HepG2 (cell line): ENCODE results near the gene NFYB. TPM values are rescaled to one million over a fixed set of nuclear protein-coding genes. Genes with fewer than 3 reads are reported as not detected.

ENCODE experiments used
- ATAD3A ChIP-seq: sonication (generic); formaldehyde crosslinking; IDR thresholded peaks from 2 replicates; pipeline ENCODE4 v1.4.0; 2020; ENCODE audit warnings: missing genetic modification reagents
- DBP ChIP-seq: sonication (generic); formaldehyde crosslinking; IDR thresholded peaks from 2 replicates; pipeline ENCODE4 v1.4.0; 2020; ENCODE audit warnings: missing genetic modification reagents; ENCODE audit errors: not compliant biosample characterization
- GABPB1 ChIP-seq: IDR thresholded peaks from 2 replicates; pipeline ENCODE4 v1.6.1; 2016; ENCODE audit warnings: mild to moderate bottlenecking, missing genetic modification reagents, moderate library complexity, missing compliant biosample characterization
- GMEB2 ChIP-seq: IDR thresholded peaks from 2 replicates; pipeline ENCODE4 v1.6.1; 2016; ENCODE audit warnings: missing biosample characterization, missing genetic modification reagents, low read depth
- HMGXB3 ChIP-seq: sonication (generic); formaldehyde crosslinking; IDR thresholded peaks from 2 replicates; pipeline ENCODE4 v1.4.0; 2020; ENCODE audit warnings: missing genetic modification reagents, borderline replicate concordance
- MED1 ChIP-seq: sonication (generic); formaldehyde crosslinking; IDR thresholded peaks from 2 replicates; pipeline ENCODE4 v1.4.0; 2020; ENCODE audit warnings: missing genetic modification reagents
- RFX5 ChIP-seq: IDR thresholded peaks from 2 replicates; pipeline ENCODE4 v1.6.1; 2011; ENCODE audit warnings: low read depth, low read length, improper control_type of control experiment
- RNF2 ChIP-seq: fragments of 450-650 bp; conservative IDR thresholded peaks from 2 replicates; pipeline ENCODE4 v1.6.1; 2016; ENCODE audit warnings: low read depth
- RORA ChIP-seq: sonication (generic); formaldehyde crosslinking; IDR thresholded peaks from 2 replicates; pipeline ENCODE4 v1.5.0; 2020; ENCODE audit warnings: mild to moderate bottlenecking, missing genetic modification reagents, moderate library complexity
- TERF1 ChIP-seq: sonication (generic); formaldehyde crosslinking; IDR thresholded peaks from 2 replicates; pipeline ENCODE4 v1.8.0; 2022; ENCODE audit warnings: mild to moderate bottlenecking, missing genetic modification reagents, moderate library complexity
- ZNF160 ChIP-seq: sonication (generic); formaldehyde crosslinking; IDR thresholded peaks from 2 replicates; pipeline ENCODE4 v1.8.0; 2022; ENCODE audit warnings: mild to moderate bottlenecking, inconsistent platforms, missing genetic modification reagents
- ZNF263 ChIP-seq: sonication (generic); formaldehyde crosslinking; IDR thresholded peaks from 2 replicates; pipeline ENCODE4 v1.4.0; 2020; ENCODE audit warnings: missing genetic modification reagents
- ZNF317 ChIP-seq: sonication (generic); formaldehyde crosslinking; IDR thresholded peaks from 2 replicates; pipeline ENCODE4 v1.5.0; 2020; ENCODE audit warnings: mild to moderate bottlenecking, missing genetic modification reagents
- ZNF432 ChIP-seq: sonication (generic); formaldehyde crosslinking; IDR thresholded peaks from 2 replicates; pipeline ENCODE4 v1.5.0; 2020; ENCODE audit warnings: missing genetic modification reagents, mild to moderate bottlenecking, borderline replicate concordance
- ZNF772 ChIP-seq: sonication (generic); formaldehyde crosslinking; IDR thresholded peaks from 2 replicates; pipeline ENCODE4 v1.5.0; 2020; ENCODE audit warnings: mild to moderate bottlenecking, missing genetic modification reagents
- ZNF841 ChIP-seq: sonication (generic); formaldehyde crosslinking; IDR thresholded peaks from 2 replicates; pipeline ENCODE4 v1.8.1; 2023; ENCODE audit warnings: missing genetic modification reagents, borderline replicate concordance
- polyA plus RNA-seq, 8 experiments: library from polyadenylated mRNA; depleted of rRNA in 3 of 8; stranded (reverse) in 7 of 8; unstranded in 1 of 8; fragments of >200 nt; fragmentation: Illumina TruSeq in 4 of 8; extraction: Trizol in 4 of 8; gene quantifications; 2 replicates each; pipeline versions ENCODE4 v1.2.1 to v1.2.3, GENCODE V29; 2011 to 2016; ENCODE audit warnings: low read depth in 4 of 8, missing spikeins in 1 of 8, mixed read lengths in 1 of 8; ENCODE audit not compliant: insufficient read depth in 1 of 8
- total RNA-seq, 5 experiments: library from RNA; depleted of rRNA; stranded (reverse); fragments of >200 nt; fragmentation: Illumina TruSeq; extraction: Trizol; gene quantifications; 2 replicates each; pipeline ENCODE4 v1.2.3, GENCODE V29; 2016; ENCODE audit warnings: low read depth in 1 of 5

The NFYB gene
- total and polyA plus RNA-seq, 2 of the 13 experiments (the other 11 are each of a cell fraction or from before 2014, with no cell fraction given): 18.7 to 36.6 TPM

- TF ChIP-seq RORA (CRISPR knock-in tag): no peak
- no peak for TF ChIP-seq ZNF432
- no peak for TF ChIP-seq ATAD3A (CRISPR knock-in tag)
- no peak for TF ChIP-seq ZNF841
- TF ChIP-seq ZNF772 (CRISPR knock-in tag): peak; percentile 80
- TF ChIP-seq TERF1: no peak
- 0 out of 2 replicates have a peak, but pooled peaks have one; percentile 53 for TF ChIP-seq RNF2
- peak; percentile 76 for TF ChIP-seq GABPB1 (CRISPR knock-in tag)
- no peak for TF ChIP-seq GMEB2
- peak; percentile 60; the same call in 1 of the 2 replicates for TF ChIP-seq MED1 (CRISPR knock-in tag)
- peak; percentile 37; the same call in 1 of the 2 replicates for TF ChIP-seq RFX5
- no peak for TF ChIP-seq DBP (CRISPR knock-in tag)
- TF ChIP-seq HMGXB3 (CRISPR knock-in tag): peak; percentile 94
- 0 out of 2 replicates have a peak, but pooled peaks have one; percentile 51 for TF ChIP-seq ZNF263 (CRISPR knock-in tag)
- TF ChIP-seq ZNF317 (CRISPR knock-in tag): 0 out of 2 replicates have a peak, but pooled peaks have one; percentile 51
- TF ChIP-seq ZNF160 (CRISPR knock-in tag): peak; percentile 71
Measured at GRCh38 chr12:104137902-104138796, at the start of gene NFYB (continued).
